H1 (cell line): Measurements from ENCODE around the gene ACTA2. TPM values are rescaled to one million over a fixed set of nuclear protein-coding genes. Genes with fewer than 3 reads are reported as not detected.

Experiments
- polyA plus RNA-seq, 7 experiments: library from polyadenylated mRNA; depleted of rRNA in 3 of 7; stranded (reverse) in 5 of 7; unstranded in 2 of 7; fragments of >200 nt in 5 of 7; fragments of 200-250 nt in 2 of 7; gene quantifications; 1 replicate in 5 of 7; 2 replicates in 1 of 7; 4 replicates in 1 of 7; pipeline versions ENCODE4 v1.2.1 to v1.2.3, GENCODE V29; 2011 to 2013; ENCODE audit warnings: missing spikeins in 2 of 7, mixed read lengths in 2 of 7
- total RNA-seq: library from RNA; stranded (reverse); fragmentation: NEBNext Ultra II Directional; extraction: Animal tissue kit (Norgen Biotek cat#: 25700); gene quantifications from 2 replicates; pipeline ENCODE4 v1.2.1, GENCODE V29; 2021
- TF ChIP-seq, protein P1 (sequence below), 3 experiments: IDR thresholded peaks; 1 replicate in 2 of 3; 2 replicates in 1 of 3; pipeline versions ENCODE4 v1.5.1 to v1.6.1; 2011; ENCODE audit warnings: low read length in 3 of 3, mild to moderate bottlenecking in 3 of 3, inconsistent platforms in 2 of 3, low read depth in 1 of 3, moderate library complexity in 1 of 3; ENCODE audit not compliant: insufficient read depth in 1 of 3; ENCODE audit errors: control extremely low read depth in 1 of 3

The ACTA2 gene
- total and polyA plus RNA-seq, 2 of the 8 experiments (the other 6 are each of a cell fraction or from before 2014, with no cell fraction given) = 3.5 to 8.9 TPM

DNA sequence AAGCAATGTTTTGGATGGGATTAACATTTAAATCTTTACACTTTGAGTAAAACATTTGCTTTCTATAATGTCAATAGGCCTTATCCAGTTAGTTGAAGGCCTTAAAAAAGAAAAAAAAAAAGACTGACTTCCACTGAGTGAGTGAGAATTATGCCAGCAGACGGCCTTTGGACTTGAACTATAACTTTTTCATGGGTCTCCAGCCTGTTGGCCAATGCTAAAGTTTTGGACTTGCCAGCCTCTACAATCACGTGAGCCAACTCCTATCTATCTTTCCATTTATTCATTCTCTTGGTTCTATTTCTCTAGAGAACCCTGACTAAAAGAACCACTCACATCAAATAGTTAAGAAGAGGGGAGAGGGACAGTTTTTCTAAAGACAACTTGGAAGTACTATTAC lies 35.3 kb upstream of the ACTA2 start (continued):
- TF ChIP-seq, protein P1, sequence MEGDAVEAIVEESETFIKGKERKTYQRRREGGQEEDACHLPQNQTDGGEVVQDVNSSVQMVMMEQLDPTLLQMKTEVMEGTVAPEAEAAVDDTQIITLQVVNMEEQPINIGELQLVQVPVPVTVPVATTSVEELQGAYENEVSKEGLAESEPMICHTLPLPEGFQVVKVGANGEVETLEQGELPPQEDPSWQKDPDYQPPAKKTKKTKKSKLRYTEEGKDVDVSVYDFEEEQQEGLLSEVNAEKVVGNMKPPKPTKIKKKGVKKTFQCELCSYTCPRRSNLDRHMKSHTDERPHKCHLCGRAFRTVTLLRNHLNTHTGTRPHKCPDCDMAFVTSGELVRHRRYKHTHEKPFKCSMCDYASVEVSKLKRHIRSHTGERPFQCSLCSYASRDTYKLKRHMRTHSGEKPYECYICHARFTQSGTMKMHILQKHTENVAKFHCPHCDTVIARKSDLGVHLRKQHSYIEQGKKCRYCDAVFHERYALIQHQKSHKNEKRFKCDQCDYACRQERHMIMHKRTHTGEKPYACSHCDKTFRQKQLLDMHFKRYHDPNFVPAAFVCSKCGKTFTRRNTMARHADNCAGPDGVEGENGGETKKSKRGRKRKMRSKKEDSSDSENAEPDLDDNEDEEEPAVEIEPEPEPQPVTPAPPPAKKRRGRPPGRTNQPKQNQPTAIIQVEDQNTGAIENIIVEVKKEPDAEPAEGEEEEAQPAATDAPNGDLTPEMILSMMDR (IDR thresholded peaks at IDR 0.05; ENCODE audit: control extremely low read depth in 1 of 3, insufficient read depth in 1 of 3, low read depth in 1 of 3, low read length in 3 of 3) = no peak
